ENCODE results near the gene RAB35.

The RAB35 gene

DNA sequence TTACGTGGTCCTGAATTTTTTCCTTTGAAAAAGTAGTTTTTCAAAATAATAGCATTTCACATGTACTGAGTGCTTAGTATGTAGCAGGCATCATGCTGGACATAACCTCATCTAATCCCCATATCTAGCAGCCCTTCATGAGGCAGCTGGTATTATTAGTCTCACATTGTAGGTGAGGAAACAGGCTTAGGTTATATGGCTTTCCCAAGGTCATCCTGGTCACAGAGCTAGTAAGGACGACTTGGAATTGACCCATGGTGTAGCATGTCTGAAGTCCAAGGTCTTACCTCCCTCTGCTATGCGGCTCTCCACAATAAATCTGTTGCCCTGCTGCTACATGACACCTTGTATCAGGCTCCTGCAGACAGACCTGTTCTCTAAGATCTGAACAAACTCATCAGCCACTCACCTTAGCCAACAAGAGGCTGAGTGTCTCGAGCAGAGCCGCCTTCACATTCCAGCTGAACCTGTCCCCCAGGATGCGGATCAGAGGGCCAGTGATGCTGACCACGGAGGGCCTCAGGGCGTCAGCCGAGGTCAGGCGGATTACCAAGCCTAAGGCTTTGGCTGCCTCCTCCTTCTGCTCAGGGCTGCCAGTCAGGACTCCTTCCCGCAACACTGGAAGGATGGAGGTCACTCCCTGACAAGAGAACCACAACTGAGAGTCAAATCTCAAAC is 19.7 kb upstream of the RAB35 start:
- Histone ChIP-seq H3K9me3 (ENCODE audit: control insufficient read depth, insufficient read depth, low read depth, low read length) (no peaks in the 10 kb centered on the region), H3K36me3 (ENCODE audit: control insufficient read depth in 2 of 2, insufficient read depth in 1 of 2, low read length in 2 of 2) (peaks cover 46 to 98% of the 10 kb centered on the region in 2 experiments), H3K27ac (ENCODE audit: extremely low read depth, low read depth, low read length) (no peak overlapping the region), H3K4me3 (ENCODE audit: low read depth, low read length) (no peak overlapping the region), H3K4me1 (ENCODE audit: control insufficient read depth, insufficient read depth, low read length) (no peaks in the 10 kb centered on the region)
- CTCF ChIA-PET, result interaction anchor here (0.6 to 0.7 kb wide), 2 partner anchors 17 to 18 kb away, joined by 3 read pairs; no protein-coding TSS in a partner anchor
- TF ChIP-seq ZNF571 (tag by site-specific recombination; IDR thresholded peaks at IDR 0.05) (no peak), ZNF791 (tag by site-specific recombination; IDR thresholded peaks at IDR 0.05) (no peak), PRDM1 (tag by site-specific recombination; IDR thresholded peaks at IDR 0.05) (no peak)
- POLR2A ChIA-PET, result interaction anchor here (1.7 kb wide), 1 partner anchor 65 kb away, joined by 8 read pairs; the partner anchor contains the start of gene RPLP0

DNA sequence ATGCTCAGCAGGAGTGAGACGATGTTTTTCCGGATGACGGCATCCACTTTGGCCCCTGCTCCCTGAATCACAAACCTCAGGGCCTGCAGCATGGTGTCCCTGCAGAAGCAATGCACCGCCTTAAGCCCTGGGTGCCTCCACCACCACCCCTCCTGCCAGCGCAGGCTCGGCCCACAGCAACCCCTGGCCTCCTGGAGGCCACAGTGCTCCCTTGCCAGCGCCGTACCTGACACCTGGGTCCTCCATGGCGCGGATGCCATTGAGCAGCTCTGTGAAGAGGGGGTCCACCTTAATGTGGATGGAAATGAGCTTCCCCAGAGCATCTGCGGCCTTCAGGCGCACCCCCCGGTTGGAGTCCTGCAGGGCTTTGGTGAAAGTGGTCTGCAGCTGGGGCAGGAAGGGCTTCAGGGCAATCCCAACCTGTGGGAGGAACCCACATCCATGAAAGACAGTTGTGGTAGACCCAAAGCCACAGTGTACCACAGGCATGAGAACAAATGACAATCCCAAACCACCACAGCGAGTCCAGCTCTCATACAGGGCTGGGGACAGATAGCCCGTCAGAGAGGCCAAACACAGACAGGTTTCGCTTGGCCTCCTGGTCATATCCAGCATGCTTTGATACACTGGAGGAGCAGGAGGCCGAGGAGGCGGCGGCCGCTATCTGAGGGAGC is 17.9 kb upstream of the RAB35 start:
- Histone ChIP-seq H3K4me1 (ENCODE audit: control insufficient read depth, insufficient read depth, low read length) (no peaks in the 10 kb centered on the region), H3K27ac (ENCODE audit: extremely low read depth, low read depth, low read length) (no peak overlapping the region), H3K36me3 (ENCODE audit: control insufficient read depth in 2 of 2, insufficient read depth in 1 of 2, low read length in 2 of 2) (peaks cover 41 to 98% of the 10 kb centered on the region in 2 experiments), H3K4me3 (ENCODE audit: low read depth, low read length) (no peak overlapping the region), H3K9me3 (ENCODE audit: control insufficient read depth, insufficient read depth, low read depth, low read length) (no peaks in the 10 kb centered on the region)
- CTCF ChIA-PET, result no interaction called here
- no peak for TF ChIP-seq FEZF1 (tag by site-specific recombination; IDR thresholded peaks at IDR 0.05)
- no peak for TF ChIP-seq ZNF341 (tag by site-specific recombination; IDR thresholded peaks at IDR 0.05; ENCODE audit: low read depth)
- no peak for TF ChIP-seq BCL11B (tag by site-specific recombination; IDR thresholded peaks at IDR 0.05; ENCODE audit: low read depth)
- TF ChIP-seq ZNF423 (tag by site-specific recombination; IDR thresholded peaks at IDR 0.05), result no peak
- TF ChIP-seq ZNF561 (tag by site-specific recombination; IDR thresholded peaks at IDR 0.05; ENCODE audit: borderline replicate concordance), result no peak
- TF ChIP-seq ZNF626 (tag by site-specific recombination; IDR thresholded peaks at IDR 0.05), result no peak
- no peak for TF ChIP-seq ZIC2 (tag by site-specific recombination; IDR thresholded peaks at IDR 0.05)
- TF ChIP-seq, protein P1, sequence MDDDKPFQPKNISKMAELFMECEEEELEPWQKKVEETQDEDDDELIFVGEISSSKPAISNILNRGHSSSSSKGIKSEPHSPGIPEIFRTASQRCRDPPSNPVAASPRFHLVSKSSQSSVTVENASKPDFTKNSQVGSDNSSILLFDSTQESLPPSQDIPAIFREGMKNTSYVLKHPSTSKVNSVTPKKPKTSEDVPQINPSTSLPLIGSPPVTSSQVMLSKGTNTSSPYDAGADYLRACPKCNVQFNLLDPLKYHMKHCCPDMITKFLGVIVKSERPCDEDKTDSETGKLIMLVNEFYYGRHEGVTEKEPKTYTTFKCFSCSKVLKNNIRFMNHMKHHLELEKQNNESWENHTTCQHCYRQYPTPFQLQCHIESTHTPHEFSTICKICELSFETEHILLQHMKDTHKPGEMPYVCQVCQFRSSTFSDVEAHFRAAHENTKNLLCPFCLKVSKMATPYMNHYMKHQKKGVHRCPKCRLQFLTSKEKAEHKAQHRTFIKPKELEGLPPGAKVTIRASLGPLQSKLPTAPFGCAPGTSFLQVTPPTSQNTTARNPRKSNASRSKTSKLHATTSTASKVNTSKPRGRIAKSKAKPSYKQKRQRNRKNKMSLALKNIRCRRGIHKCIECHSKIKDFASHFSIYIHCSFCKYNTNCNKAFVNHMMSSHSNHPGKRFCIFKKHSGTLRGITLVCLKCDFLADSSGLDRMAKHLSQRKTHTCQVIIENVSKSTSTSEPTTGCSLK (tag by site-specific recombination; IDR thresholded peaks at IDR 0.05), result no peak
- TF ChIP-seq, protein P2, sequence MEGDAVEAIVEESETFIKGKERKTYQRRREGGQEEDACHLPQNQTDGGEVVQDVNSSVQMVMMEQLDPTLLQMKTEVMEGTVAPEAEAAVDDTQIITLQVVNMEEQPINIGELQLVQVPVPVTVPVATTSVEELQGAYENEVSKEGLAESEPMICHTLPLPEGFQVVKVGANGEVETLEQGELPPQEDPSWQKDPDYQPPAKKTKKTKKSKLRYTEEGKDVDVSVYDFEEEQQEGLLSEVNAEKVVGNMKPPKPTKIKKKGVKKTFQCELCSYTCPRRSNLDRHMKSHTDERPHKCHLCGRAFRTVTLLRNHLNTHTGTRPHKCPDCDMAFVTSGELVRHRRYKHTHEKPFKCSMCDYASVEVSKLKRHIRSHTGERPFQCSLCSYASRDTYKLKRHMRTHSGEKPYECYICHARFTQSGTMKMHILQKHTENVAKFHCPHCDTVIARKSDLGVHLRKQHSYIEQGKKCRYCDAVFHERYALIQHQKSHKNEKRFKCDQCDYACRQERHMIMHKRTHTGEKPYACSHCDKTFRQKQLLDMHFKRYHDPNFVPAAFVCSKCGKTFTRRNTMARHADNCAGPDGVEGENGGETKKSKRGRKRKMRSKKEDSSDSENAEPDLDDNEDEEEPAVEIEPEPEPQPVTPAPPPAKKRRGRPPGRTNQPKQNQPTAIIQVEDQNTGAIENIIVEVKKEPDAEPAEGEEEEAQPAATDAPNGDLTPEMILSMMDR (tag by site-specific recombination; IDR thresholded peaks at IDR 0.05), result no peak
- no peak for TF ChIP-seq ZFP3 (tag by site-specific recombination; IDR thresholded peaks at IDR 0.05; ENCODE audit: low read depth)
- TF ChIP-seq, protein P3, sequence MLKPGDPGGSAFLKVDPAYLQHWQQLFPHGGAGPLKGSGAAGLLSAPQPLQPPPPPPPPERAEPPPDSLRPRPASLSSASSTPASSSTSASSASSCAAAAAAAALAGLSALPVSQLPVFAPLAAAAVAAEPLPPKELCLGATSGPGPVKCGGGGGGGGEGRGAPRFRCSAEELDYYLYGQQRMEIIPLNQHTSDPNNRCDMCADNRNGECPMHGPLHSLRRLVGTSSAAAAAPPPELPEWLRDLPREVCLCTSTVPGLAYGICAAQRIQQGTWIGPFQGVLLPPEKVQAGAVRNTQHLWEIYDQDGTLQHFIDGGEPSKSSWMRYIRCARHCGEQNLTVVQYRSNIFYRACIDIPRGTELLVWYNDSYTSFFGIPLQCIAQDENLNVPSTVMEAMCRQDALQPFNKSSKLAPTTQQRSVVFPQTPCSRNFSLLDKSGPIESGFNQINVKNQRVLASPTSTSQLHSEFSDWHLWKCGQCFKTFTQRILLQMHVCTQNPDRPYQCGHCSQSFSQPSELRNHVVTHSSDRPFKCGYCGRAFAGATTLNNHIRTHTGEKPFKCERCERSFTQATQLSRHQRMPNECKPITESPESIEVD (tag by site-specific recombination; IDR thresholded peaks at IDR 0.05), result no peak
- no peak for TF ChIP-seq ZNF664 (tag by site-specific recombination; IDR thresholded peaks at IDR 0.05)
- no peak for TF ChIP-seq GLI4 (tag by site-specific recombination; IDR thresholded peaks at IDR 0.05)
- TF ChIP-seq, protein P4, sequence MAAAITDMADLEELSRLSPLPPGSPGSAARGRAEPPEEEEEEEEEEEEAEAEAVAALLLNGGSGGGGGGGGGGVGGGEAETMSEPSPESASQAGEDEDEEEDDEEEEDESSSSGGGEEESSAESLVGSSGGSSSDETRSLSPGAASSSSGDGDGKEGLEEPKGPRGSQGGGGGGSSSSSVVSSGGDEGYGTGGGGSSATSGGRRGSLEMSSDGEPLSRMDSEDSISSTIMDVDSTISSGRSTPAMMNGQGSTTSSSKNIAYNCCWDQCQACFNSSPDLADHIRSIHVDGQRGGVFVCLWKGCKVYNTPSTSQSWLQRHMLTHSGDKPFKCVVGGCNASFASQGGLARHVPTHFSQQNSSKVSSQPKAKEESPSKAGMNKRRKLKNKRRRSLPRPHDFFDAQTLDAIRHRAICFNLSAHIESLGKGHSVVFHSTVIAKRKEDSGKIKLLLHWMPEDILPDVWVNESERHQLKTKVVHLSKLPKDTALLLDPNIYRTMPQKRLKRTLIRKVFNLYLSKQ (tag by site-specific recombination; IDR thresholded peaks at IDR 0.05; ENCODE audit: borderline replicate concordance), result no peak
- POLR2A ChIA-PET, result no interaction called here

Measured in HEK293 (cell line).